ENCODE data around the gene DEFB119.
"Not testable (repeated sequence)": the region's sequence is repeated elsewhere in the genome, so short reads cannot be mapped to it uniquely, and the experiment has no call there.

Gene DEFB119, protein sequence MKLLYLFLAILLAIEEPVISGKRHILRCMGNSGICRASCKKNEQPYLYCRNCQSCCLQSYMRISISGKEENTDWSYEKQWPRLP

GRCh38 chr20:31390490-31390889, at the start of gene DEFB119:
TSS of gene DEFB119 (minus strand) at chr20:31390590. CDS start at chr20:31390483, 107 bp downstream.
- no peak for DNase-seq

DNA sequence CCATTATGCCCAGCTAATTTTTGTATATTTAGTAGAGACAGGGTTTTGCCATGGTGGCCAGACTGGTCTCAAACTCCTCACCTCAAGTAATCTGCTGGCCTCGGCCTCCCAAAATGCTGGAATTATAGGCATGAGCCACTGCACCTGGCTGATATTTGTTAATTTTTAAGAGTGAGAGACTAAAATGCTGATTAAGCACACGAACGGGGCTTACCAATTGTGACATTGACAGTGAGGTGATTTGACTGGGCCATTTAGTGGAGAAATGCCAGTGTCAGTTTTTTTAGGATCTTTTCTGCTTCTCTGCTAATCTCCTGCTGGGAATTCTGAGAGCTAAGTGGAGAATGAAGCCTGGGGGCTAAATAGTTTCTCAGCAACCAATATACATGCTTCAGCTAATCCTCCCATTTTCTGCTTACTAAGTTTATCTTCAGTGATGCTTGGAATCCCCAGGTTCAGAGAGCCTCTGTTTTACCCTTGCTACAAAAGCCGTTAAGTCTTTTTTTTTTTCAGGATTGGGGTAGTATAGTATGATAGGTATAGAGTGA, 40.3 kb upstream of the DEFB119 start:
- DNase-seq, result no peak

GRCh38 chr20:31427576-31427975, 37.2 kb upstream of the DEFB119 start:
- not testable (repeated sequence) for DNase-seq

- DNase-seq, result not testable (repeated sequence)
These were observed 36.6 kb upstream of the DEFB119 start for GRCh38 chr20:31426891-31427551.

DNA sequence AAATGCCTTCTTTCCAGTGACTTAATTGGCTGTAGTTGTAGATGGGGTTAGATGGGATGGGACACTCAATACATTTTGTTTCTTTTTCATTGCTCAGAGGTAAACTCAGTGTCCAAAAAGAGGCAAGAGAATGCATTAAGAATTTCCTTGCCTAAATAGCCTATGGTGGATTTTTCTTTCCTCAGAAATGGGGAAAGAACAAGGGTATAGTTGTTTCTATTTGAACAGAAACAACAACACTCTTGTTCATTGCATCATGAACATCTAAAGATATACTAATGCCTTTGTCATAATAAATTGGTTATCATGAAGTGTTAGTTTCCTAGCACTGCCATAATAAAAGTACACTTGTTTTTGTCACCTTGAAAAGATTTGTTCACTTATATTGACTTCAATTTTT, 35.4 kb upstream of the DEFB119 start:
- no peak for DNase-seq

- no peak for DNase-seq
These were observed 27.9 kb upstream of the DEFB119 start for GRCh38 chr20:31418307-31418706.

DNA sequence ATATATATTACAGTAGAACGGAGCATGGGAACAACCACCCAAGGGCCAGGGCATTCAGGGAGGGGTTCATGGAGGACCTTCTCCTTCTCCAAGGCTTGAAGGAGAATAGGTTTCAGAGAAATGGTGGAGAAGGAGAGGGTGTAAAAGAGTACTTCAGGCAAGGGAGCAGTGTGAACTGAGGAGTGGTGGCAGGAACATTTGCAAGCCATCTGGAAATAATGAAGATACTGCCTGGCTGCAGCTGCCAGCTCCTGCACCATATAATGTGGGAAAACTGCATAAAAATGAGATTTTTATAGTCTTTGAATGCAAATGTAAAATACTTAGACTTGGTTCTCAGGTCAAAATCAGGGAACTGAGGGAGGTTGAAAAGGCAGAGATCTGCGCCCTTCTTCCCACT, 25.3 kb upstream of the DEFB119 start:
- DNase-seq, result no peak

DNA sequence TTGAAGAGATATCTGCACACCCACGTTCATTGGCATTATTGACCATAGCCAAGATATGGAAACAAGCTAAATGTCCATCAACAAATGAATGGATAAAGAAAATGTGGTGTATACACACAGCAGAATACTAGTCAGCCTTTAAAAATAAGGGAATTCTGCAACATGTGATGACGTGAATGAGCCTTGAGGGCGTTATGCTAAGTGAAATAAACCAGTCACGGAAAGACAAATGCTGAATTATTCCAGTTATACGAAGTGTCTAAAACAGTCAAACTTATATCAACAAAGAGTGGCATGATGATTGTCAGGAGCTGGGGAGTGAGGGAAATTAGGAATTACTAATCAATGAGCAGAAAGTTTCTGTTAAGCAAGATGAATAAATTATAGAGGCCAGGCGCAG, 24.0 kb upstream of the DEFB119 start:
- DNase-seq, result no peak

- DNase-seq, result no peak
These were observed 19.6 kb upstream of the DEFB119 start for GRCh38 chr20:31410011-31410410.

- DNase-seq, result no peak
These were observed 15.7 kb upstream of the DEFB119 start, which contains the start of gene DEFB121 for GRCh38 chr20:31406115-31406514. TSS of gene DEFB121 (minus strand) at chr20:31406215. CDS start at chr20:31406152, 63 bp downstream.

DNA sequence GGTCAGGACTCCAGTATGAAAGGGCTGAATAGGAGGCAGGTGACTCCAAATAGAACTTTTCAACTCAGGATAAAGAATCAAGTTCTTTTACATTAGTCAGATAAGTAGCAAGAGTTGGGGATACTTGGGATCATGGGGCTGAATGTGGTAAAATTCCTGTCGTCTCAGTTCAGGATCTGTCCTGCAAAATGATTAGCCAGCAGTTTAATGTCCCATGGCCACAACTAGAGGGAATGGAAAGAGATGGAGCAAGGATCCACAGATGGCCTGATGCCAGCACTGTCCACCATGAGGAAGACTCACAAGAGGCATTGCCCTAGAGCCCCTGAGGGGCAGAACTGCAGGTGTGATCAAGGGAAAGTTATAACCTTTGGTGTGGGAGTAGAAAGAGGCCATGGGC, 13.5 kb upstream of the DEFB119 start:
- DNase-seq, result no peak

DNA sequence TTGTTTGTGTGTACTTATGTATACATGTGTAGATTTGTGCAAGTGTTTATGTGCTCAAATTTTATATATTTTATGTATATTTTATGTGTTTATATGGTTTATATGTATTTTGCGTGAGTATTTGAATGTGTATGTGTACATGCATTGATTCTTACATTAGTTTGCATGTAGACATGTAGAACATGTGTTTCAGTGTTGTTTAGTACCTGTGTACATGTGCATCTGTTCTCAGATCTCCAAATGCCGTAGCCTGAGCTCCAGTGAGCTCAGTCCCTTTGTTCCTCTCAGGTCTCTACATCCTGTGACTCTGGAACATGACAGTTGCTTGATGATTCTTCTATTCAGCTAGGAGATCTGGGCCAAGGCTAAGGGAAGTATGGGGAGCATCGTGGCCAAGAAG, 4.5 kb upstream of the DEFB119 start:
- no peak for DNase-seq

GRCh38 chr20:31392836-31393235, 2.4 kb upstream of the DEFB119 start:
- no peak for DNase-seq

GRCh38 chr20:31374346-31374745, 16.0 kb downstream of the DEFB119 start:
- DNase-seq, result no peak

DNA sequence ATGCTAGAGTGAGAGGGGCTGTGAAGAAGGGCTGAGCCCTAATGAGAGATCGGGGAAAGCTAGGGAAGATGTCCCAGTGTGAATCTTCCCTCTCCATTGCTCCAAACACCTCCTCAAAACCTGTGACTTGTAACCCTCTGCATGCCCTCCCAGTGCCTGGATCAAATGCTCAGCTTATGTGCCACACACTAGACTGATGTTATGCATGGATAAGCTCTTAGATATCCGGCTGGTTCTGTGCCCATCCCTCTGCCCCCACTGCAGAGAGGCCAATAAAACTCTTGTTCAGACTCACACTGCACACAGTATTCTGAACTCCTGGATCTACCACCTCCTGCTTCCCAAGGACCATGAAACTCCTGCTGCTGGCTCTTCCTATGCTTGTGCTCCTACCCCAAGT, 22.1 kb downstream of the DEFB119 start, which contains the start of gene DEFB118:
Gene DEFB118 (plus strand): TSS at position 301 of the 400 bp plus-strand sequence. CDS start 50 bp downstream, at position 351.
- no peak for DNase-seq

DNA sequence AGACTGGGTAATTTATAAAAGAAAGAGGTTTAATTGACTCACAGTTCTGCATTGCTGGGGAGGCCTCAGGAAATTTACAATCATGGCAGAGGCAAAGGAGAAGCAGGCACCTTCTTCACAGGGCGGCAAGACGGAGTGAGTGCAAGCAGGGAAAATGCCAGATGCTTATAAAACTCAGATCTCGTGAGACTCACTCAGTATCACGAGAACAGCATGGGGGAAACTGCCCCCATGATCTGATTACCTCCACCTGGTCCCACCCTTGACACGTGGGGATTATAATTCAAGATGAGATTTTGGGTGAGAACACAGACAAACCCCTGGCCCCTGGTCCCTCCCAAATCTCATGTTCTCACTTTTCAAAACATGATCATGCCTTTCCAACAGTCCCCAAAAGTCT, 26.1 kb downstream of the DEFB119 start:
- not testable (repeated sequence) for DNase-seq

DNA sequence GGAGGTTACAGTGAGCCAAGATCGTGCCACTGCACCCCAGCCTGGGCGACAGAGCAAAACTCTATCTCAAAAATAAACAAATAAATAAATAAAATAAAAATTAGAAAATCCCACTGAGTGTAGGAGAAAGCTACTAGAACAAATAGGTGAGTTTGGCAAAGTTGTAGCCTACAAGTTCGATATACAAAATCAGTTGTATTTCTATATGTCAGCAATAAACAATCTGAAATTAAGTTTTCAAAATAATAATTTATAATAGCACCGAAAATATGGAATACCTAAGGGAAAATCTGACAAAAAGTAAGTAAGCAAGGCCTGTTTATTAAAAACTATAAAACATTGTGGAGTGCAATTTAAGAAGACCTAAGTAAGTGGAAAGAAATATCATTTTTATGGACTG, 27.1 kb downstream of the DEFB119 start:
- no peak for DNase-seq

GRCh38 chr20:31355981-31356380, 34.4 kb downstream of the DEFB119 start:
- DNase-seq, result no peak

- DNase-seq, result no peak
These were observed 48.9 kb downstream of the DEFB119 start for GRCh38 chr20:31341470-31341869.

GRCh38 chr20:31330893-31331292, 59.5 kb downstream of the DEFB119 start:
- DNase-seq, result no peak

Data from fibroblast of skin of right quadriceps (primary cell).